ENCODE measurements around the gene CTNNBL1. TPM values are rescaled to one million over a fixed set of nuclear protein-coding genes. Genes with fewer than 3 reads are reported as not detected.

The CTNNBL1 gene
- total RNA-seq, 2 donors from 2014 or later: 68.6 to 68.7 TPM

- Mint-ChIP-seq H3K27me3 (ENCODE audit: insufficient read depth) (no peaks in the 10 kb centered on the region), H3K9me3 (no peaks in the 10 kb centered on the region), H3K4me3 (no peak overlapping the region), H3K36me3 (ENCODE audit: low read depth) (peaks cover 11% of the 10 kb centered on the region), H3K27ac (no peak overlapping the region), H3K4me1 (no peaks in the 10 kb centered on the region)
- no peak for DNase-seq
- no peak overlapping the region for H3K4me3 ChIP-seq (ENCODE audit: low read length)
- no peak overlapping the region for H3K9ac ChIP-seq (ENCODE audit: extremely low read depth, low read length, poor library complexity, severe bottlenecking)
- no peak overlapping the region for H3K27ac ChIP-seq (ENCODE audit: low read depth, low read length)
- 86 to 90% methylated on average over 2 to 3 of the region's 3 CpGs for WGBS, 2 experiments (ENCODE audit: insufficient coverage in 1 of 2, insufficient read length in 1 of 2)
- H3K4me1 ChIP-seq (ENCODE audit: control insufficient read depth, insufficient read depth, low read length): no peaks in the 10 kb centered on the region
- H3K36me3 ChIP-seq (ENCODE audit: control insufficient read depth, insufficient read depth, low read length): peaks cover 29% of the 10 kb centered on the region
- no peaks in the 10 kb centered on the region for H3K27me3 ChIP-seq (ENCODE audit: control insufficient read depth, insufficient read depth, low read length, poor library complexity, severe bottlenecking)
- no peak for TF ChIP-seq CTCF (conservative IDR thresholded peaks at IDR 0.05)
- no peaks in the 10 kb centered on the region for H3K9me3 ChIP-seq (ENCODE audit: control insufficient read depth, low read length)
Measured at GRCh38 chr20:37776526-37776925, 82.7 kb downstream of the CTNNBL1 start.

GRCh38 chr20:37777012-37777950, 83.5 kb downstream of the CTNNBL1 start:
- no peak overlapping the region for H3K4me3 ChIP-seq (ENCODE audit: low read length)
- no peak overlapping the region for H3K4me3 Mint-ChIP-seq
- H3K27me3 ChIP-seq (ENCODE audit: control insufficient read depth, insufficient read depth, low read length, poor library complexity, severe bottlenecking): no peaks in the 10 kb centered on the region
- H3K9me3 Mint-ChIP-seq: no peaks in the 10 kb centered on the region
- H3K36me3 ChIP-seq (ENCODE audit: control insufficient read depth, insufficient read depth, low read length): peaks cover 33% of the 10 kb centered on the region
- no peak overlapping the region for H3K27ac Mint-ChIP-seq
- H3K9ac ChIP-seq (ENCODE audit: extremely low read depth, low read length, poor library complexity, severe bottlenecking): no peak overlapping the region
- H3K27ac ChIP-seq (ENCODE audit: low read depth, low read length): no peak overlapping the region
- H3K36me3 Mint-ChIP-seq (ENCODE audit: low read depth): peaks cover 11% of the 10 kb centered on the region
- H3K9me3 ChIP-seq (ENCODE audit: control insufficient read depth, low read length): no peaks in the 10 kb centered on the region
- 84 to 86% methylated on average over 5 to 7 of the region's 8 CpGs for WGBS, 2 experiments (ENCODE audit: insufficient coverage in 1 of 2, insufficient read length in 1 of 2)
- H3K27me3 Mint-ChIP-seq (ENCODE audit: insufficient read depth): no peaks in the 10 kb centered on the region
- no peaks in the 10 kb centered on the region for H3K4me1 Mint-ChIP-seq
- no peak for TF ChIP-seq CTCF (conservative IDR thresholded peaks at IDR 0.05)
- H3K4me1 ChIP-seq (ENCODE audit: control insufficient read depth, insufficient read depth, low read length): no peaks in the 10 kb centered on the region
- DNase-seq: no peak

- H3K4me3 Mint-ChIP-seq: no peak overlapping the region
- no peak overlapping the region for H3K27ac Mint-ChIP-seq
- DNase-seq: no peak
Measured at GRCh38 chr20:37777988-37778659, 84.3 kb downstream of the CTNNBL1 start.

More at GRCh38 chr20:37777988-37778659, 84.3 kb downstream of the CTNNBL1 start:
- H3K36me3 ChIP-seq (ENCODE audit: control insufficient read depth, insufficient read depth, low read length): peaks cover 27% of the 10 kb centered on the region
- H3K27me3 Mint-ChIP-seq (ENCODE audit: insufficient read depth): no peaks in the 10 kb centered on the region
- TF ChIP-seq CTCF (conservative IDR thresholded peaks at IDR 0.05): no peak
- no peaks in the 10 kb centered on the region for H3K9me3 ChIP-seq (ENCODE audit: control insufficient read depth, low read length)
- no peaks in the 10 kb centered on the region for H3K27me3 ChIP-seq (ENCODE audit: control insufficient read depth, insufficient read depth, low read length, poor library complexity, severe bottlenecking)
- peaks cover 11% of the 10 kb centered on the region for H3K36me3 Mint-ChIP-seq (ENCODE audit: low read depth)
- H3K4me3 ChIP-seq (ENCODE audit: low read length): no peak overlapping the region
- no peaks in the 10 kb centered on the region for H3K4me1 Mint-ChIP-seq
- no peaks in the 10 kb centered on the region for H3K4me1 ChIP-seq (ENCODE audit: control insufficient read depth, insufficient read depth, low read length)
- no peak overlapping the region for H3K27ac ChIP-seq (ENCODE audit: low read depth, low read length)
- H3K9ac ChIP-seq (ENCODE audit: extremely low read depth, low read length, poor library complexity, severe bottlenecking): no peak overlapping the region
- H3K9me3 Mint-ChIP-seq: no peaks in the 10 kb centered on the region

All from endodermal cell (in vitro differentiated cells).